Osteocyte (in vitro differentiated cells): ENCODE results near the gene IFT88. TPM values are rescaled to one million over a fixed set of nuclear protein-coding genes. Genes with fewer than 3 reads are reported as not detected.

Source experiments
- DNase-seq: peaks from one replicate; pipeline ENCODE4 v3.0.0; 2021; ENCODE audit warnings: mixed read lengths; ENCODE audit not compliant: unreplicated experiment; ENCODE audit errors: extremely low spot score
- H3K27ac Mint-ChIP-seq: one replicate; pipeline ENCODE4 v1.8.0; 2021; ENCODE audit warnings: mild to moderate bottlenecking, mixed read lengths; ENCODE audit not compliant: unreplicated experiment
- H3K27me3 Mint-ChIP-seq: one replicate; pipeline ENCODE4 v1.8.0; 2021; ENCODE audit warnings: mixed read lengths; ENCODE audit not compliant: unreplicated experiment
- H3K36me3 Mint-ChIP-seq: one replicate; pipeline ENCODE4 v1.8.0; 2021; ENCODE audit warnings: mixed read lengths; ENCODE audit not compliant: unreplicated experiment
- H3K4me1 Mint-ChIP-seq: one replicate; pipeline ENCODE4 v1.8.0; 2021; ENCODE audit warnings: mixed read lengths; ENCODE audit not compliant: unreplicated experiment
- H3K4me3 Mint-ChIP-seq: one replicate; pipeline ENCODE4 v1.8.0; 2021; ENCODE audit warnings: mild to moderate bottlenecking, moderate library complexity, mixed read lengths; ENCODE audit not compliant: unreplicated experiment
- H3K9me3 Mint-ChIP-seq: one replicate; pipeline ENCODE4 v1.8.0; 2021; ENCODE audit warnings: mixed read lengths; ENCODE audit not compliant: unreplicated experiment
- CTCF ChIP-seq: fragments of 200-600 bp; sonication (generic); IDR thresholded peaks from 2 replicates; pipeline ENCODE4 v1.5.0; 2021; ENCODE audit warnings: antibody characterized with exemption, mild to moderate bottlenecking, moderate library complexity
- total RNA-seq: library from RNA; stranded (reverse); gene quantifications from 2 replicates; pipeline ENCODE4 v1.2.1, GENCODE V29; 2021

IFT88 gene
- total RNA-seq, 1 donor from 2014 or later = 13.7 TPM

DNA sequence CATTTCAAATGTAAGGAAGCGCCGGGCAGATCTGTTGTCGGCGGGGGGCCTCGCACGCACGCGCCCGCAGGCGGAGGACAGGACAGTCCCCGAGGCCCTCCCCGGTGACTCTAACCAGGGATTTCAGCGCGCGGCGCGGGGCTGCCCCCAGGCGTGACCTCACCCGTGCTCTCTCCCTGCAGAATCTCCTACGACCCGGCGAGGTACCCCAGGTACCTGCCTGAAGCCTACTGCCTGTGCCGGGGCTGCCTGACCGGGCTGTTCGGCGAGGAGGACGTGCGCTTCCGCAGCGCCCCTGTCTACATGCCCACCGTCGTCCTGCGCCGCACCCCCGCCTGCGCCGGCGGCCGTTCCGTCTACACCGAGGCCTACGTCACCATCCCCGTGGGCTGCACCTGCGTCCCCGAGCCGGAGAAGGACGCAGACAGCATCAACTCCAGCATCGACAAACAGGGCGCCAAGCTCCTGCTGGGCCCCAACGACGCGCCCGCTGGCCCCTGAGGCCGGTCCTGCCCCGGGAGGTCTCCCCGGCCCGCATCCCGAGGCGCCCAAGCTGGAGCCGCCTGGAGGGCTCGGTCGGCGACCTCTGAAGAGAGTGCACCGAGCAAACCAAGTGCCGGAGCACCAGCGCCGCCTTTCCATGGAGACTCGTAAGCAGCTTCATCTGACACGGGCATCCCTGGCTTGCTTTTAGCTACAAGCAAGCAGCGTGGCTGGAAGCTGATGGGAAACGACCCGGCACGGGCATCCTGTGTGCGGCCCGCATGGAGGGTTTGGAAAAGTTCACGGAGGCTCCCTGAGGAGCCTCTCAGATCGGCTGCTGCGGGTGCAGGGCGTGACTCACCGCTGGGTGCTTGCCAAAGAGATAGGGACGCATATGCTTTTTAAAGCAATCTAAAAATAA, 154.7 kb downstream of the IFT88 start:
- Mint-ChIP-seq H3K4me3 (peak overlapping the region; percentile 29), H3K36me3 (no peaks in the 10 kb centered on the region), H3K4me1 (peaks cover 9% of the 10 kb centered on the region), H3K27me3 (no peaks in the 10 kb centered on the region), H3K9me3 (no peaks in the 10 kb centered on the region), H3K27ac (no peak overlapping the region)
- no peak for TF ChIP-seq CTCF
- DNase-seq = no peak

DNA sequence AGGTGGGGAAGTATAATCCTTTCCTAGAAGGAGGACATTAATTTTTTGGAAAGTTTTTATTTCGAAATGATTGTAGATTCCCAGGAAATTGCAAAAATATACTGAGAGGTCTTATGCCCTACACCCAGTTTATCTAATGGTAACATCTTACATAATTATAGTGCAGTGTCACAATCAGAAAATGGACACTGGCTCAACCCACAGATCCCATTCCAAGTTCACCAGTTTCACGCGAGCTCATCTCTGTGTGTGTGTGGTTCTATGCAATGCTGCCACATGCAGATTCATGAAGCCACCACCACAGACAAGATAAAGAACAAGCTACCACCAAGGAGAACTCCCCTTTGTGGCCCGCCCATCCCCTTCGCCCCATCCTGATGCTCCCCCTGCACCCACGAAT, 160.9 kb downstream of the IFT88 start:
- H3K9me3 Mint-ChIP-seq = peaks cover 4% of the 10 kb centered on the region
- no peak overlapping the region for H3K4me3 Mint-ChIP-seq

GRCh38 chr13:20728579-20729311, 161.8 kb downstream of the IFT88 start:
- H3K9me3 Mint-ChIP-seq = peaks cover 4% of the 10 kb centered on the region
- no peak overlapping the region for H3K4me3 Mint-ChIP-seq
- DNase-seq = peak; percentile 64
- peaks cover 7% of the 10 kb centered on the region for H3K36me3 Mint-ChIP-seq
- TF ChIP-seq CTCF = no peak
- H3K4me1 Mint-ChIP-seq = peaks cover 3% of the 10 kb centered on the region
- H3K27me3 Mint-ChIP-seq = no peaks in the 10 kb centered on the region
- H3K27ac Mint-ChIP-seq = no peak overlapping the region

More for the DNA sequence above, 160.9 kb downstream of the IFT88 start:
- Mint-ChIP-seq H3K36me3 (peaks cover 7% of the 10 kb centered on the region), H3K27me3 (no peaks in the 10 kb centered on the region), H3K27ac (no peak overlapping the region), H3K4me1 (peaks cover 3% of the 10 kb centered on the region)
- no peak for TF ChIP-seq CTCF
- no peak for DNase-seq

GRCh38 chr13:20729633-20730585, 163.0 kb downstream of the IFT88 start:
- peaks cover 3% of the 10 kb centered on the region for H3K4me1 Mint-ChIP-seq
- H3K36me3 Mint-ChIP-seq = peaks cover 7% of the 10 kb centered on the region
- peak; percentile 76 for DNase-seq
- TF ChIP-seq CTCF = no peak
- H3K27ac Mint-ChIP-seq = no peak overlapping the region
- H3K4me3 Mint-ChIP-seq = no peak overlapping the region
- H3K27me3 Mint-ChIP-seq = no peaks in the 10 kb centered on the region
- H3K9me3 Mint-ChIP-seq = peaks cover 4% of the 10 kb centered on the region
